SK-N-MC (cell line): ENCODE measurements around the gene ACTC1.

Source experiments
- DNase-seq: peaks from one replicate; pipeline ENCODE4 v3.0.0-alpha.2; 2011; ENCODE audit warnings: low read depth, low spot score
- H3K27ac ChIP-seq: fragments of 200-600 bp; sonication (generic); 2 replicates; pipeline ENCODE4 v1.5.1; 2016; ENCODE audit warnings: mixed run types
- H3K36me3 ChIP-seq: fragments of 200-600 bp; sonication (generic); 2 replicates; pipeline ENCODE4 v1.6.1; 2017; ENCODE audit warnings: antibody characterized with exemption, low read length, mixed read lengths; ENCODE audit not compliant: insufficient read depth
- H3K4me3 ChIP-seq: fragments of 200-600 bp; sonication (generic); 2 replicates; pipeline ENCODE4 v1.5.1; 2016
- H3K9ac ChIP-seq: fragments of 200-600 bp; sonication (generic); 2 replicates; pipeline ENCODE4 v1.8.0; 2017; ENCODE audit warnings: mixed run types, mixed read lengths; ENCODE audit not compliant: insufficient read length
- H3K9me3 ChIP-seq: fragments of 200-600 bp; sonication (generic); 2 replicates; pipeline ENCODE4 v1.6.1; 2017; ENCODE audit warnings: low read depth, mild to moderate bottlenecking, antibody characterized with exemption, low read length, moderate library complexity, mixed read lengths
- EZH2 ChIP-seq: fragments of 200-600 bp; sonication (generic); IDR thresholded peaks from one replicate; pipeline ENCODE4 v1.6.1; 2017; ENCODE audit warnings: antibody characterized with exemption
- FOXP2 ChIP-seq: optimal IDR thresholded peaks from 2 replicates; pipeline ENCODE3; 2011; ENCODE audit warnings: mild to moderate bottlenecking, moderate library complexity; ENCODE audit not compliant: insufficient read depth; ENCODE audit errors: extremely low read length, control extremely low read depth
- POLR2AphosphoS5 ChIP-seq: IDR thresholded peaks from 2 replicates; pipeline ENCODE4 v1.6.1; 2012; ENCODE audit warnings: mild to moderate bottlenecking, low read depth, low read length, borderline replicate concordance

ACTC1 gene

GRCh38 chr15:34791701-34792100 is 3.6 kb downstream of the ACTC1 start:
- Histone ChIP-seq H3K4me3 (no peak overlapping the region), H3K36me3 (no peaks in the 10 kb centered on the region), H3K9me3 (no peaks in the 10 kb centered on the region), H3K27ac (no peak overlapping the region), H3K9ac (no peak overlapping the region)
- DNase-seq = no peak
- TF ChIP-seq POLR2AphosphoS5 (no peak), EZH2 (no peak)

- Histone ChIP-seq H3K36me3 (no peaks in the 10 kb centered on the region), H3K9ac (no peak overlapping the region), H3K27ac (no peak overlapping the region), H3K9me3 (no peaks in the 10 kb centered on the region), H3K4me3 (no peak overlapping the region)
- no peak for TF ChIP-seq POLR2AphosphoS5
- no peak for DNase-seq
Observed at GRCh38 chr15:34790121-34790520, 5.2 kb downstream of the ACTC1 start.

DNA sequence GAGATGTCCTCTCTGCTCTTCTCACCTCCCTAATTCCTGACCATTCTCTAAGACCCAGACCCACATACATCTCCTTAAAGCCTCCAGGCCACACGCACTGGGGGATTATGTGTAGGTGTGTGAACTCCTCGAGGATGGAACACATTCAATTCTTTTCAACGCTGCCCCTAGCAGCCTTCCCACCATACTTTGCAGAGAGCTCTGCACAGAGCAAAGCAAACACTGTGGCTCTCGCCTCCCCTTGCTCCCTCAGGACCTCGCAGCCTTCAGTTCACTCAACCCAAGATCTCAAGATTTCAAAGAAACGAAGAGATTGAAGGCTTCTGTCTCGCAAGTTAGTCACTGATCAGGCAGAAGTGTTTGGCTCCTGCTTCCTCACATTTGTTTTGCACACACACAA is 6.0 kb downstream of the ACTC1 start:
- H3K27ac ChIP-seq = no peak overlapping the region
- no peaks in the 10 kb centered on the region for H3K36me3 ChIP-seq
- H3K9me3 ChIP-seq = no peaks in the 10 kb centered on the region
- no peak overlapping the region for H3K4me3 ChIP-seq
- DNase-seq = no peak
- H3K9ac ChIP-seq = no peak overlapping the region
- no peak for TF ChIP-seq EZH2
- TF ChIP-seq POLR2AphosphoS5 = no peak
- no peak for TF ChIP-seq FOXP2

DNA sequence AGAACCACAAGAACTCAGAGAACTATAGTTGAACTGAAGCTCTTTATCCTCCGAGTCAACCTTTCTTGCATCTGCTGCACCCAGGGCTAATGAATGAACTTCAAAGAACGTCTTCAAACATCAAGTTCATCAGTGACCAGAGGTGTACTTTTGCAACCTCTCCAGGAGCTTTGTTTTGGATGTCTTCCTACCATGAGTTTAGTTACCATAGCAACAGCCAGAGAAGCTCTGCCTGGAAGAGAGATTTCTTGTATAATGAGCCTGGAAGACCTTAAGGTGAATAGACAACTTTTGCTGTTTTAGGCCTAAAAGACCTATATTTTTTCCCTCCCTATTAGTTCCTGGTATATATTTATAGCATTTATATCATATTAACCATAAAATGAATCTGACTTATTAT is 9.1 kb downstream of the ACTC1 start:
- Histone ChIP-seq H3K4me3 (no peak overlapping the region), H3K27ac (no peak overlapping the region), H3K9ac (no peak overlapping the region), H3K36me3 (no peaks in the 10 kb centered on the region), H3K9me3 (no peaks in the 10 kb centered on the region)
- TF ChIP-seq FOXP2 (no peak), POLR2AphosphoS5 (no peak), EZH2 (no peak)
- no peak for DNase-seq

GRCh38 chr15:34783991-34784390 is 11.4 kb downstream of the ACTC1 start:
- no peaks in the 10 kb centered on the region for H3K36me3 ChIP-seq
- H3K27ac ChIP-seq = no peak overlapping the region
- H3K4me3 ChIP-seq = no peak overlapping the region
- no peaks in the 10 kb centered on the region for H3K9me3 ChIP-seq
- DNase-seq = no peak
- TF ChIP-seq EZH2 (no peak), FOXP2 (no peak)
- no peak overlapping the region for H3K9ac ChIP-seq

DNA sequence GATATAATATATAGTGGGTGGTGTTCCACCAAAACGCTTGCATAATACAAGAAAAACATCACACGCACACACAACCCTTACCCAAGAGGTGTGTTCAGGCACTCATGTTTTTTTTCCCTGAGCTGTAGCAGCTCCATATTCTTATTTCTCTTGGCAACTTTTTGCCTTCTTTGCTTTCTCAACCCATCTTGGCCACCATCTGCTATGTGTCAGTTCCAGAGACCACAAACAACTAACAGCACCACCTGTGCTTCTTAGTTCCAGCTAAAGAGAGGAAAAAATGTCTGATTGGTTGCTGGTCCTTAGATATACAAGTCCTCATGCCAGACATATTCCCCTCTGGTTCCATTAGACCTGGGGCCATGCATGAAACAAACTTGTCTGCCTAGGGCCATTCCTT is 11.9 kb downstream of the ACTC1 start:
- Histone ChIP-seq H3K36me3 (no peaks in the 10 kb centered on the region), H3K4me3 (no peak overlapping the region), H3K9me3 (no peaks in the 10 kb centered on the region), H3K27ac (no peak overlapping the region), H3K9ac (no peak overlapping the region)
- no peak for TF ChIP-seq FOXP2
- no peak for TF ChIP-seq EZH2
- no peak for TF ChIP-seq POLR2AphosphoS5
- DNase-seq = no peak

DNA sequence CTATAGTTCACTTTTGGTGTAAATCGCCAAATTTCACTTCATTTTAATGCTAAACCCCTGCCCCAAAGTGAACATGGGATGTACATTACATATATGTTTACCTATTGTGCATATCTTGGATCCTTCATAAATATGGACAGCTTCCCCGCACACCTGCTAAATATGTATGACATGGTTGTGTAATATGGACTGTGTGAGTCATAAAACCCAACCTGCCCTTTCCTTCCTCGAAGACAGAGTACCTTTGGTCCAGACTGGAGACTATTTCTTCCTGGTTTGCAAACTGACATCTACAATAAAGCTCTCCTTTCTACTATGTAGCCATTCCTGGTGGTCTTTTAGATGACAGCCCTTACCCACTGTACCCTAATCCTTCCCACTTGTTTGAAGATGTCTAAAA is 12.4 kb downstream of the ACTC1 start:
- TF ChIP-seq FOXP2 = no peak
- TF ChIP-seq POLR2AphosphoS5 = no peak
- TF ChIP-seq EZH2 = no peak
- Histone ChIP-seq H3K36me3 (no peaks in the 10 kb centered on the region), H3K9ac (no peak overlapping the region), H3K9me3 (no peaks in the 10 kb centered on the region), H3K4me3 (no peak overlapping the region), H3K27ac (no peak overlapping the region)
- DNase-seq = no peak

GRCh38 chr15:34780725-34781124 is 14.6 kb downstream of the ACTC1 start:
- H3K9me3 ChIP-seq = no peaks in the 10 kb centered on the region
- H3K27ac ChIP-seq = no peak overlapping the region
- H3K36me3 ChIP-seq = no peaks in the 10 kb centered on the region
- TF ChIP-seq FOXP2 = no peak
- no peak for TF ChIP-seq EZH2
- TF ChIP-seq POLR2AphosphoS5 = no peak
- no peak overlapping the region for H3K9ac ChIP-seq
- no peak for DNase-seq
- H3K4me3 ChIP-seq = no peak overlapping the region

GRCh38 chr15:34776606-34777105 is 18.7 kb downstream of the ACTC1 start:
- no peak overlapping the region for H3K9ac ChIP-seq
- TF ChIP-seq POLR2AphosphoS5 (no peak), EZH2 (no peak), FOXP2 (no peak)
- no peaks in the 10 kb centered on the region for H3K9me3 ChIP-seq
- no peak overlapping the region for H3K4me3 ChIP-seq
- no peak overlapping the region for H3K27ac ChIP-seq
- no peaks in the 10 kb centered on the region for H3K36me3 ChIP-seq
- DNase-seq = no peak

DNA sequence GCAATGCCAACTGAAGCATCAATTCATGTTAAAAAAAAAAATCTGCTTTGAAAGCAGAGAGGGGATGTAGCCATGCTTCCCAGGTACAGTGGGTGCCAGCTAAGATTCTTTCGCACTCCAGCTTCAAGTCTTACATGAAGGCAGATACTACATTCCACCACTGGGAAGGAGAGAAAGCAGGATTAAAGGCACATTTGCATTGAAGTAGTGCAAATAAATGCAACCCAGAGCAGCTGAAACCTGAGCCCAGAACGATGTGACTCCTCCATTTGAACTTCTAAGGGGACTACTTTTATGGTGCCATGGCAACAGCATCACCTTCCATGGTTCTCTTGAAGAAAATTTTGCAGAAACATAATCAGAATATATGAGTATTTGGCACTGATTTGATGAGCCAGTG is 21.4 kb downstream of the ACTC1 start:
- Histone ChIP-seq H3K36me3 (no peaks in the 10 kb centered on the region), H3K9me3 (no peaks in the 10 kb centered on the region), H3K27ac (no peak overlapping the region), H3K9ac (no peak overlapping the region), H3K4me3 (no peak overlapping the region)
- no peak for DNase-seq
- TF ChIP-seq FOXP2 (no peak), EZH2 (no peak), POLR2AphosphoS5 (no peak)
